GM21390 (cell line): ENCODE measurements around the gene TUBA1C.
"Not testable (repeated sequence)": the region's sequence is repeated elsewhere in the genome, so short reads cannot be mapped to it uniquely, and the experiment has no call there.

Experiments
- ATAC-seq: cut with Tn5 transposase; IDR thresholded peaks from one replicate; pipeline ENCODE4 v1.9.1; 2021; ENCODE audit not compliant: unreplicated experiment

TUBA1C gene

DNA sequence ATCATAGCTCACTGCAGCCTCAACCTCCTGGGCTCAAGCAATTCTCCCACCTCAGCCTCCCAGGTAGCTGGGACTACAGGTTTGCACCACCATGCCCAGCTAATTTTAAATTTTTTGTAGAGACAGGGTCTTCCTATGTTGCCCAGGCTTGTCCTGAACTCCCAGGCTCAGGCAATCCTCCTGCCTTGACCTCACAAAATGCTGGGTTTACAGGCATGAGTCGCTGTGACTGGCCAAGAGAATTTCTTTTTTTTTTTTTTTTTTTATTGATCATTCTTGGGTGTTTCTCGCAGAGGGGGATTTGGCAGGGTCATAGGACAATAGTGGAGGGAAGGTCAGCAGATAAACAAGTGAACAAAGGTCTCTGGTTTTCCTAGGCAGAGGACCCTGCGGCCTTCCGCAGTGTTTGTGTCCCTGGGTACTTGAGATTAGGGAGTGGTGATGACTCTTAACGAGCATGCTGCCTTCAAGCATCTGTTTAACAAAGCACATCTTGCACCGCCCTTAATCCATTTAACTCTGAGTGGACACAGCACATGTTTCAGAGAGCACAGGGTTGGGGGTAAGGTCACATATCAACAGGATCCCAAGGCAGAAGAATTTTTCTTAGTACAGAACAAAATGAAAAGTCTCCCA, 18.0 kb downstream of the TUBA1C start:
- not testable (repeated sequence) for ATAC-seq

DNA sequence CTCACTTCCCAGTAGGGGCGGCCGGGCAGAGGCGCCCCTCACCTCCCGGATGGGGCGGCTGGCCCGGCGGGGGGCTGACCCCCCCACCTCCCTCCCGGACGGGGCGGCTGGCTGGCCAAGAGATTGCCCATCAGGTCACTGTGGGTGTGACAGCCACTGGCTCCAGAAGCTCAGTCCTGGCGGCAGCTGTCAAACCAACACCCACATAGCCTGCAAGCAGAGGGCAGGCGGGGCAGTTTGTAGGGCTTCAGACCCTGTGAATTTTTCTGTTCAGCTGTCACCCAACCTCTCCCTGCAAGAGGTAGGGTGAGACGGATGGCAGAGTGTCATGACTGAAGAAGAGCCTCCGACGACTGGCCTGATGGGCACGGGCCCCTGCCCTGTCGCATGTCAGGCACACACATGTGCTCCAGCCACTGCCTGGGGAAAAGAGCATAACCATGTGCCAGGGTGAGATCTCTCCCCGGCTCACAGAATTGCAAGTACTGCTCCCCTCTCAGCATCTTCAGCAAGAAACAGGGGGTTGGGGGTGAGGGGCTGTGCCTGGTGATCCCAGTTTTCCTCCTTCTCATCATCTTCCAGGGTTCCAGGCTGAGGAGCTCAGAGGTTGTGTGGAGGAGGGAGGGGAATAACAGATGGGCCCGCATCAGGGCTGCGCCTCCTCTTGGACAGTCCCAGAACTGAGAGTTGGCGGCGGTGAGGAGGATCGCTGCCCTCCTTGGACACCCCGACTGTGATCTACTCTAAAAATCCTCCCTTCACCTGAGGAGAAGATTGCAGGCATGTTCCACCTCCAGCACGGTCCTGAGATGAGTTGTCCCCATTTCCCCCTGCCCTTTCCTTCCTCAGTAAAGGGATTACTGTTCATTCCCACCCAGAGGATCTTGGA, 18.9 kb downstream of the TUBA1C start:
- ATAC-seq: no peak

- ATAC-seq: no peak
Measured at GRCh38 chr12:49284672-49285071, 19.8 kb downstream of the TUBA1C start.

DNA sequence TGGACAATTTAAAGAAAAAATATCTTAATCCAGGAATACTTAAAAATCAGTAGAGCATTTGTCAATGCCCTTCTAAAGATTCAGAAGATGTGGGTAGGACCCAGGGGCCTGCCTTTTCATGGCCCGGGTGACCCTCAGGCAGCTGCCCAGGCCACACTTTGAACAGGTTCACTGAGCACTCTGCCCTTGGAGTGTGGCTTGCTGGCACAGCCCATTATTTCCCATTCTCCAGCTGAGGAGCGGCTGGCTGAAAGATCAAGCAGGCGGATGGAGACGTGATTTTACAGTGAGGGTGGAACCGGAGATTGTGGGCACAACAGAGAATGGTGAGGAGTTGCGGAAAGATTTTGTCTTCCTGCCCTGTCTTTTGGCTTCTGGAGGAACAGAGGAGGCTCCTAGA, 23.0 kb downstream of the TUBA1C start:
- no peak for ATAC-seq

GRCh38 chr12:49288412-49288853, 23.6 kb downstream of the TUBA1C start:
- ATAC-seq: no peak

DNA sequence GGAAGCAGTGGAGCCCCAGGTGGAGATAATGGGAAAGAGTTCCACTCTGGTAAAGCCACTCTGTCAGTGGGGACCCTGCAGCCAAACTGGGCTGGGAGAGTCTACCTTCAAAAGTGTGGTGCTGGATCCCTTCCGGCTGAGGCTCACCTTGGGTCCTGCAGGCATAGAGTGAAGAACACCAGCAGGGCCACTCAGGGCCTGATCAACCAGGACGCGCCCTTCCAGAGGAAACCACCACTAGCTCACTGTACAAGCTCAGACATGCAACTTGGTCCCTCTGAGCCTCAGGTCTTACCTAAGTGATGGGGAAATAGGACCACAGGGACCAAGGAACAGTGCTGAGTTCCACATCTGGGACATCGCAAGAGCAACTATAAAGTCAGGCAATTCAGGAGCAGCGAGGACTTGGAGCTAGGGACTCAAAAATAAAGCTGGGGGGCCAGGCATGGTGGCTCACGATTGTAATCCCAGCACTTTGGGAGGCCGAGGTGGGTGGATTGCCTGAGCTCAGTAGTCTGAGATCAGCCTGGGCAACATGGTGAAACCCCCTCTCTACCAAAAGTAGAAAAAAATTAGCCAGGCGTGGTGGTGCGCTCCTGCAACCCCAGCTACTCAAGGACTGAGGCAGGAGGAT, 24.2 kb downstream of the TUBA1C start:
- ATAC-seq: no peak

DNA sequence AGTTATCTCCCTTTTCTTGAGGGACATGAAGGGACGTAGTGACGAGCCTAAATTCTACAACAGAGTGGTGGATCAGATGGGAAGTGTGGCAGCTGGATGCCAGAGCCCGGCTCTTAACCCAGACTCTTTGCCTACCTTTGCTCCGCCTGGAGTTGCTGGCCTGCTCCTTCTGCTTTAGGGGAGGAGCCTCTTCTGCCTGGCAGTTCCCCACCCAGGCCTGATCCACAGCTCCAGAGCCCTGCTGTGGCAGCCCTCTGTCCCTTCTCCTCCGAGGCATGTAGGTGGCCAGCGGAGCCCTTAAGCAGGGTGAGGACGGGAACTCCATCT, 27.8 kb downstream of the TUBA1C start:
- ATAC-seq: no peak

DNA sequence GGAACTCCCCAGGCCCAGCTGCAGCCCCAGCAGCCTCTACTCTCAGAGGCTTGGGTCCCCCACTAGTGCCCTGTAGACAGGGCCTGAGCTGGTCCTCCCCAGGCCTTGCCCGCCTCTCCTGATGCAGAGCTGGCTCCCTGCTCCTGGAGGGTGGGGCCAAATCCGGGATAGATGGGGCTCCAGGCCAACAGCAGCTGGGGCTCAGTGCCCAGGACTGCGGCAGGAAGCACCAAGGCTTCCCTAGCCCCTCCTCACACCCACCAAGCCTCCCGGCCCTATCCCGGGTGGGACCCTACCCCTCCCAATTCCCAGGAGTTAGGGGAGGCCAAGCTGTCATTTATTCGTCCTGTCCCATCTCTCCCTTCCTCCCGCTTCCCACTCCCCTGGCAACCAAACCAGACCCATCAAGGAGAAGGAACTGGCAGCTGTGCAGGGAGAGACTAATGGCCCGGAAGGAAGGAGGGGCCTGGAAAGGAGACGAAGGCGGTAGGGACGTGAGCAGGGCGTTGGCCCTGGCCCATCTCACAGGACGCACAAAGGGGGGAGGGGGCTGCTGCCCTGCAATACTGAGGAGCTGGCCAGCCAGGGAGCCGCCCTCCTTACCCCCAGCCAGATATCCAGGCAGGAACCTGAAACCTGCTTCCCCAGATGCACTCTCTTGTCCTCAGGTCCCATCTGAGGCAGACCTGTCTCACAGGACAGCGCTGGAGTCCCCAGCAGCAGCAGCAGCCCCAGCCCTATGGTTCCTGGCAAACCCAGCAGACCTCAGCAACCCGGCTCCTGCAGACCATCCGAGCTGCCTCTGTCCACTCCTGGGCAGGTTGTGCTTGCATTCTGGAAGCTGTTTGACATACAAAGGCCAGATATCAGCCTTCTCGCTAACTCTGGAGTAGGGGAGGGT, 28.4 kb downstream of the TUBA1C start:
- no peak for ATAC-seq

- ATAC-seq: no peak
Measured at GRCh38 chr12:49294086-49294803, 29.4 kb downstream of the TUBA1C start.

DNA sequence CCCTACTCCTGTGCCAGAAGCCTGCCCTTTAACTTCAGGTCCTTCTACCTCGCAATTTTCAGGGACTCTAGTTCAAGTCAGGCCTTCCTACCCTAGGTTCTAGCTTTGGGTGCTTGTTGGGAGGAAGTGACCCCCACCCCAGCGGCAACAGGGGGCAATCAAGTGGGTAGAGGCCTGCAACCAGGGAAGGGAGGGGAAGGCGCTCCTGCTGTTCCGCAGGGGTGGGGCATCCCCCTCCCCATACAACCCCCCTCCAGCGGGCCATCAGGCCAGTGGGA, 29.9 kb downstream of the TUBA1C start:
- no peak for ATAC-seq

DNA sequence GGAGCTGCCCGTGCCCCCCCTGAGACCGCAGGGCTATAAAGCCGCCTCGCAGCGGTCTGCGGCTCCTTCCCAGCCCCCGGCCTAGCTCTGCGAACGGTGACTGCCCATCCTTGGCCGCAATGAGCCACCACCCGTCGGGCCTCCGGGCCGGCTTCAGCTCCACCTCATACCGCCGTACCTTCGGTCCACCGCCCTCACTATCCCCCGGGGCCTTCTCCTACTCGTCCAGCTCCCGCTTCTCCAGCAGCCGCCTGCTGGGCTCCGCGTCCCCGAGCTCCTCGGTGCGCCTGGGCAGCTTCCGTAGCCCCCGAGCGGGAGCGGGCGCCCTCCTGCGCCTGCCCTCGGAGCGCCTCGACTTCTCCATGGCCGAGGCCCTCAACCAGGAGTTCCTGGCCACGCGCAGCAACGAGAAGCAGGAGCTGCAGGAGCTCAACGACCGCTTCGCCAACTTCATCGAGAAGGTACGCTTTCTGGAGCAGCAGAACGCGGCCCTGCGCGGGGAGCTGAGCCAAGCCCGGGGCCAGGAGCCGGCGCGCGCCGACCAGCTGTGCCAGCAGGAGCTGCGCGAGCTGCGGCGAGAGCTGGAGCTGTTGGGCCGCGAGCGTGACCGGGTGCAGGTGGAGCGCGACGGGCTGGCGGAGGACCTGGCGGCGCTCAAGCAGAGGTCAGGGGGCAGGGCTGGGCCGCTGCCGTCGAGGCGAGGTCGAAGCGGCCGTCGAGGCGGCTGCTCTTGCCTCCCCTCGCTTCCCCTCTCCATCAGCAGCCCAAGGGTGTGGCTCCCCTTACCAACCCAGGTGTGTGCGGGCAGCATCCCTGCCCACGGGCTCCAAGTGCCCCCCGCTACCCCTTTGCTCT, 30.4 kb downstream of the TUBA1C start, which contains the start of gene PRPH:
TSS of gene PRPH (plus strand) at position 66 of the 855 bp plus-strand sequence. CDS start at position 120, 54 bp downstream.
- no peak for ATAC-seq

GRCh38 chr12:49296034-49296835, 31.4 kb downstream of the TUBA1C start:
- no peak for ATAC-seq

- ATAC-seq: no peak
Measured at GRCh38 chr12:49296836-49297694, 32.2 kb downstream of the TUBA1C start.

GRCh38 chr12:49297695-49298060, 32.8 kb downstream of the TUBA1C start:
- no peak for ATAC-seq

GRCh38 chr12:49298160-49298559, 33.3 kb downstream of the TUBA1C start:
- ATAC-seq: no peak

DNA sequence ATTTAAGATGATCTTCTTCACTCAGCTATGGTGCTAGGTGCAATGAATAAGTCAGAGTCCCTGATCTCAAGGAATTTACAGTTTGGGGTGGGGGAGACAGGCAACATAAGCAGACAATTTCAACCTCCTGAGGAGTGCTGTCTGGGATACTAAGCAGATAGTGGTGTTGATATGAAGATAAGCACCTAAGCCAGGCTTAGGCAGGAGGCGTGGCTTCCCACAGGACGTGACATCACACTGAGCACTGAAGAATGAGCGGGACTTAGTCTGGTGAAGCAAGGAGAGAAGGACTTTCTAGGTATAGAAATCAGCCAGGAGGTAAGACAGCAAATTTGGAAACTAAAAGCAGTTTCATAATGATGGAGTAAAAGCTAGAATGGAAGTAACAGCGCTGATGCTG, 36.9 kb downstream of the TUBA1C start:
- ATAC-seq: no peak

GRCh38 chr12:49304161-49304560, 39.3 kb downstream of the TUBA1C start:
- no peak for ATAC-seq
